Stimulated activated CD4-positive, alpha-beta T cell treated with anti-CD3 and anti-CD28 coated beads, Interleukin-1b, Interleukin-23, amount 100 ng/mL, for 48 hours (primary cell): Measurements from ENCODE around the gene PRR15L.
A peak's percentile ranks its signal among the peaks of the same experiment; 100 is the strongest.
"Not testable (repeated sequence)": the region's sequence is repeated elsewhere in the genome, so short reads cannot be mapped to it uniquely, and the experiment has no call there.

ENCODE experiments used
- DNase-seq: peaks from one replicate; pipeline ENCODE4 v3.0.0-alpha.2; 2020

Gene PRR15L

GRCh38 chr17:47957591-47958490 lies at the start of gene PRR15L:
TSS of gene PRR15L (minus strand) at chr17:47957883. CDS start at chr17:47953234, 4,649 bp downstream.
- DNase-seq: no peak

GRCh38 chr17:48006936-48007709 lies 49.4 kb upstream of the PRR15L start:
- no peak for DNase-seq

GRCh38 chr17:48004983-48005382 lies 47.3 kb upstream of the PRR15L start:
- DNase-seq: no peak

GRCh38 chr17:48003417-48004151 lies 45.9 kb upstream of the PRR15L start:
- no peak for DNase-seq

- no peak for DNase-seq
Measured at GRCh38 chr17:48002916-48003416, 45.3 kb upstream of the PRR15L start.

- DNase-seq: no peak
Measured at GRCh38 chr17:48002266-48002915, 44.7 kb upstream of the PRR15L start.

- not testable (repeated sequence) for DNase-seq
Measured at GRCh38 chr17:48001657-48002056, 44.0 kb upstream of the PRR15L start.

GRCh38 chr17:48001197-48001596 lies 43.5 kb upstream of the PRR15L start:
- no peak for DNase-seq

- peak; percentile 14 for DNase-seq
Measured at GRCh38 chr17:47999582-47999981, 41.9 kb upstream of the PRR15L start.

GRCh38 chr17:47998044-47998443 lies 40.4 kb upstream of the PRR15L start:
- DNase-seq: no peak

GRCh38 chr17:47997586-47997985 lies 39.9 kb upstream of the PRR15L start:
- no peak for DNase-seq

- DNase-seq: no peak
Measured at GRCh38 chr17:47996201-47996600, 38.5 kb upstream of the PRR15L start.

GRCh38 chr17:47995241-47995935 lies 37.7 kb upstream of the PRR15L start:
- DNase-seq: no peak

GRCh38 chr17:47994724-47995123 lies 37.0 kb upstream of the PRR15L start:
- no peak for DNase-seq

- DNase-seq: no peak
Measured at GRCh38 chr17:47993964-47994363, 36.3 kb upstream of the PRR15L start.

GRCh38 chr17:47993031-47993564 lies 35.4 kb upstream of the PRR15L start:
- DNase-seq: no peak

- no peak for DNase-seq
Measured at GRCh38 chr17:47992216-47992615, 34.5 kb upstream of the PRR15L start.

- no peak for DNase-seq
Measured at GRCh38 chr17:47990962-47991731, 33.5 kb upstream of the PRR15L start.

GRCh38 chr17:47989700-47990099 lies 32.0 kb upstream of the PRR15L start:
- DNase-seq: no peak

GRCh38 chr17:47989159-47989558 lies 31.5 kb upstream of the PRR15L start:
- DNase-seq: no peak

- DNase-seq: not testable (repeated sequence)
Measured at GRCh38 chr17:47988445-47988844, 30.8 kb upstream of the PRR15L start.
